ENCODE data around the gene CCM2L. TPM values are rescaled to one million over a fixed set of nuclear protein-coding genes. Genes with fewer than 3 reads are reported as not detected.

CCM2L gene
- total and polyA plus RNA-seq, 10 of the 15 experiments (the other 5 are each of a cell fraction or from before 2014, with no cell fraction given): not detected

GRCh38 chr20:32052090-32052777 lies 42.0 kb downstream of the CCM2L start, which contains the start of gene HCK:
Gene HCK, plus strand, starts transcription at chr20:32052242.
- H3K4me1 ChIP-seq (ENCODE audit: control insufficient read depth, insufficient read depth, low read length): peaks cover 15% of the 10 kb centered on the region
- peaks cover 3 to 7% of the 10 kb centered on the region in 2 experiments for H3K27me3 ChIP-seq (replicated peaks in 1 of 2; ENCODE audit: control insufficient read depth in 2 of 2, insufficient read depth in 2 of 2, low read length in 1 of 2)
- peaks cover 8% of the 10 kb centered on the region for H3K79me2 ChIP-seq (ENCODE audit: control insufficient read depth, insufficient read depth, low read length)
- in situ Hi-C loops (cut with MboI): no loop called here
- H3K4me3 ChIP-seq: peak within 1 kb of the TSS; percentile 88
- FAIRE-seq: no peak
- ATAC-seq: peak; percentile 85
- POLR2A ChIA-PET: interaction anchor here (1.2 to 5.0 kb wide), 5 partner anchors 10 to 21 kb away, joined by 5 to 86 read pairs (median 17); no protein-coding TSS in a partner anchor
- RAD21 ChIA-PET (ENCODE audit: unreplicated experiment): interaction anchor here (1.1 to 17.3 kb wide), 5 partner anchors 10 to 39 kb away, joined by 4 to 215 read pairs (median 19); no protein-coding TSS in a partner anchor
- H3K36me3 ChIP-seq (ENCODE audit: control insufficient read depth in 2 of 2, insufficient read depth in 2 of 2, low read length in 1 of 2): no peaks in the 10 kb centered on the region
- intact Hi-C loops (cut with micrococcal nuclease; ENCODE audit: unreplicated experiment): loop anchor here (5.0 kb wide), 1 partner anchor 40 kb away; no protein-coding TSS in a partner anchor
- peak within 1 kb of the TSS; percentile 80 for H3K4me2 ChIP-seq (ENCODE audit: control insufficient read depth, insufficient read depth)
- no peaks in the 10 kb centered on the region; the same call in 2 of the 3 replicates for H3K9me3 ChIP-seq (replicated peaks; ENCODE audit: control insufficient read depth, insufficient read depth, low read length)
- no peaks in the 10 kb centered on the region; the same call in 1 of the 2 replicates for H4K20me1 ChIP-seq (ENCODE audit: control insufficient read depth, insufficient read depth)
- H2AFZ ChIP-seq (ENCODE audit: control insufficient read depth, low read depth, low read length): peak within 1 kb of the TSS; percentile 43
- no peak for DNase-seq (ENCODE audit: low read depth, low spot score)
- CTCF ChIA-PET: interaction anchor here (1.1 to 10.5 kb wide), 6 partner anchors 10 to 39 kb away, joined by 3 to 106 read pairs (median 8); no protein-coding TSS in a partner anchor
- peak within 1 kb of the TSS; percentile 75 for H3K9ac ChIP-seq (ENCODE audit: control insufficient read depth, insufficient read depth, low read length)
- peak within 1 kb of the TSS; percentile 64 for H3K27ac ChIP-seq (ENCODE audit: control insufficient read depth, insufficient read depth)
- WGBS (ENCODE audit: insufficient coverage, insufficient replicate concordance, low lambda C conversion rate, missing lambda C conversion rate): under 1% methylated on average over 48 of the region's 58 CpGs
- BruUV-seq (replicated peaks): TSS peak; percentile 51
- SMC1A ChIA-PET (ENCODE audit: uncharacterized antibody, unreplicated experiment): interaction anchor here (1.0 to 2.0 kb wide), 7 partner anchors 11 to 39 kb away, joined by 3 to 16 read pairs (median 3); no protein-coding TSS in a partner anchor
- TF ChIP-seq SMC3 (IDR thresholded peaks at IDR 0.05; ENCODE audit: borderline replicate concordance, low read length) (no peak), PML (IDR thresholded peaks at IDR 0.05; ENCODE audit: low read length) (0 out of 2 replicates have a peak, but pooled peaks have one; percentile 32), ZNF384 (IDR thresholded peaks at IDR 0.05; ENCODE audit: borderline replicate concordance, low read depth, low read length) (no peak), ZBTB4 (CRISPR knock-in tag; IDR thresholded peaks at IDR 0.05) (0 out of 2 replicates have a peak, but pooled peaks have one; percentile 29), TAF1 (IDR thresholded peaks at IDR 0.05; ENCODE audit: borderline replicate concordance, low read depth, low read length) (peak; percentile 38; the same call in 1 of the 2 replicates), GATAD2B (conservative IDR thresholded peaks at IDR 0.05; ENCODE audit: low read depth) (peak; percentile 36; the same call in 1 of the 2 replicates), RUNX3 (IDR thresholded peaks at IDR 0.05; ENCODE audit: low read length) (peak; percentile 29; the same call in 1 of the 2 replicates), POLR2A (IDR thresholded peaks at IDR 0.05; ENCODE audit: low read depth, low read length) (peak; percentile 55; the same call in 1 of the 2 replicates), CTCF (IDR thresholded peaks at IDR 0.05 in 2 of 3, conservative IDR thresholded peaks at IDR 0.05 in 1 of 3; ENCODE audit: control insufficient read depth in 2 of 3, extremely low read depth in 1 of 3, insufficient read depth in 1 of 3, low read depth in 3 of 3, low read length in 3 of 3) (peak in 1 of 3 experiments; percentile 5; a peak in 1 of 6 replicates), POLR2AphosphoS5 (IDR thresholded peaks at IDR 0.05; ENCODE audit: low read length) (peak; percentile 59; the same call in 1 of the 2 replicates), E2F8 (IDR thresholded peaks at IDR 0.05; ENCODE audit: low read depth, partially characterized antibody) (no peak)
